ENCODE measurements around the gene POLR1A.

POLR1A gene

DNA sequence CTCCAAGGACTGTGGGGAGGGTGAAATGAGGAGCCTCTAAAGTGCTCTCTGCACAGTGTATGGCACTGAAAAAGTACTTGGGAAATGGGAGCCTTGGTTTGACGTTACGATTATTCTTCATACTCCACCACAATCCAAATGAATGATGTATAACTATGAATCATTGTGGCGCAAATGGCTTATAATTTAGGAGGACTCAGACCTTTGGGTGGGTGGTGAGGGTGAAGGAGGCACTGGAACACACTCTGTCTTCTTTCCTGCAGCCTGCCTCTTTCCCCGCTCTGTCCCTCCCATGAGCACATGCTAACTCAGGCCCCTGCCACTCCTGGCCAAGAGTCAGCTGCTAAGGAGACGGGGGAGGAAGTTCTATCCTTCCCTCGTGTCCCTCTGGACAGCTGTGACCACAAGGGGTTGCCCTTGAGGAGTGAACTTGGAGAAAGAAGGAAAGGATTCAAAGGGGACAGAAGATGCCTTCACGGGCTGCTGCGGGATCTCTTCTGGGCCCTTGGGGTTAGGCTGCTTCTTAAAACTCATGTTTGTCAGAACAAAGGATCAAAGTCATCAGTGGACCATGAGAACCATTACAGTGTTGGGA lies 36.5 kb downstream of the POLR1A start:
- H3K4me3 ChIP-seq (ENCODE audit: low read depth, low read length) = no peak overlapping the region
- no peak for DNase-seq (ENCODE audit: low read depth)
- TF ChIP-seq MYC (IDR thresholded peaks at IDR 0.05; ENCODE audit: low read depth, low read length) = no peak
- TF ChIP-seq, protein P1, sequence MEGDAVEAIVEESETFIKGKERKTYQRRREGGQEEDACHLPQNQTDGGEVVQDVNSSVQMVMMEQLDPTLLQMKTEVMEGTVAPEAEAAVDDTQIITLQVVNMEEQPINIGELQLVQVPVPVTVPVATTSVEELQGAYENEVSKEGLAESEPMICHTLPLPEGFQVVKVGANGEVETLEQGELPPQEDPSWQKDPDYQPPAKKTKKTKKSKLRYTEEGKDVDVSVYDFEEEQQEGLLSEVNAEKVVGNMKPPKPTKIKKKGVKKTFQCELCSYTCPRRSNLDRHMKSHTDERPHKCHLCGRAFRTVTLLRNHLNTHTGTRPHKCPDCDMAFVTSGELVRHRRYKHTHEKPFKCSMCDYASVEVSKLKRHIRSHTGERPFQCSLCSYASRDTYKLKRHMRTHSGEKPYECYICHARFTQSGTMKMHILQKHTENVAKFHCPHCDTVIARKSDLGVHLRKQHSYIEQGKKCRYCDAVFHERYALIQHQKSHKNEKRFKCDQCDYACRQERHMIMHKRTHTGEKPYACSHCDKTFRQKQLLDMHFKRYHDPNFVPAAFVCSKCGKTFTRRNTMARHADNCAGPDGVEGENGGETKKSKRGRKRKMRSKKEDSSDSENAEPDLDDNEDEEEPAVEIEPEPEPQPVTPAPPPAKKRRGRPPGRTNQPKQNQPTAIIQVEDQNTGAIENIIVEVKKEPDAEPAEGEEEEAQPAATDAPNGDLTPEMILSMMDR (IDR thresholded peaks at IDR 0.05; ENCODE audit: low read depth, low read length) = no peak
- TF ChIP-seq POLR2A (IDR thresholded peaks at IDR 0.05; ENCODE audit: extremely low read depth, insufficient read length) = no peak
- TF ChIP-seq, protein P2, sequence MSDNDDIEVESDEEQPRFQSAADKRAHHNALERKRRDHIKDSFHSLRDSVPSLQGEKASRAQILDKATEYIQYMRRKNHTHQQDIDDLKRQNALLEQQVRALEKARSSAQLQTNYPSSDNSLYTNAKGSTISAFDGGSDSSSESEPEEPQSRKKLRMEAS (IDR thresholded peaks at IDR 0.05; ENCODE audit: low read depth, low read length) = no peak

DNA sequence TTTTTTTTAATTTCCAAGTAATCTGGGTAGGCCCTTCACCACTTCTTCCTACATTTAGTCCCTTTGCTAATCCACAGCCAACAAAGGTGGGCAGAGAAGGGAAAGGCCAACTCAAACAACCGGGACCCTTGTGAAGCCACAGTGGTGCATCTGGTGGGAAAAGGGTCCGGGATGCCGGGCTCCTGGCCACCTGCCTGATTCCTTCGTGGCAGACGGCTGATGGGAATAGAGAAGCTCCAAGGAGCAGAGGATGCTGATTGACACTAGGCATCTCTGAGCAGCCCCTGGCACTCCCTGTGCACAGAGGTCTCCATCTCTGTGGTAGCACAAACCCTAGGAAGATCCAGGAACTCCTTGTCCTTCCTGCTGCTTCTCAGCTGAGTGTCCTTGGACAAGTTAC lies 37.0 kb downstream of the POLR1A start:
- TF ChIP-seq, protein P2 (IDR thresholded peaks at IDR 0.05; ENCODE audit: low read depth, low read length) = no peak
- TF ChIP-seq POLR2A (IDR thresholded peaks at IDR 0.05; ENCODE audit: extremely low read depth, insufficient read length) = no peak
- TF ChIP-seq MYC (IDR thresholded peaks at IDR 0.05; ENCODE audit: low read depth, low read length) = no peak
- TF ChIP-seq, protein P1 (IDR thresholded peaks at IDR 0.05; ENCODE audit: low read depth, low read length) = no peak
- H3K4me3 ChIP-seq (ENCODE audit: low read depth, low read length) = no peak overlapping the region
- DNase-seq (ENCODE audit: low read depth) = no peak

DNA sequence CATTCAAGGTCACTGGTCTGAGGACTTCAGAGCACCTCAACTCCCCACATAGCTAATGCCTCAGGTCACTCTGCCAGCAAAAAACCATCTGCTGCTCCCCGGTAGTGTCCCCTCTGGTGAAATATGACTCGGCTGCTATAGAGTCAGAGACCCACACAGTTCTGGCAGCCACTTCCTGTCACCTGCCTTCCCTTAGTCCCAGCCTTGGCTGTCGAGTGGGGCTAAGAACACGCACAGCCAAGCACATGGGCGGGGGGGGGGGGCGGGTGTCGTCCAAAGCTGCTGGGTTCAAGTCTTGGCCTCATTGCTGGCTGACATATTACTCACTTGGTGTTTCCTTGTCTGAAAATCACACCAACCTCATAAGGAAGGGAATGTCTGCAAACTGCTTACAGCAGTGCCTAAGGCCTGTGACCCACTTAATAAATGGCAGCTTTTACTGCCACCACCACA lies 37.5 kb downstream of the POLR1A start:
- TF ChIP-seq POLR2A (IDR thresholded peaks at IDR 0.05; ENCODE audit: extremely low read depth, insufficient read length) = no peak
- TF ChIP-seq, protein P1 (IDR thresholded peaks at IDR 0.05; ENCODE audit: low read depth, low read length) = no peak
- TF ChIP-seq, protein P2 (IDR thresholded peaks at IDR 0.05; ENCODE audit: low read depth, low read length) = no peak
- TF ChIP-seq MYC (IDR thresholded peaks at IDR 0.05; ENCODE audit: low read depth, low read length) = no peak
- no peak for DNase-seq (ENCODE audit: low read depth)
- H3K4me3 ChIP-seq (ENCODE audit: low read depth, low read length) = no peak overlapping the region

DNA sequence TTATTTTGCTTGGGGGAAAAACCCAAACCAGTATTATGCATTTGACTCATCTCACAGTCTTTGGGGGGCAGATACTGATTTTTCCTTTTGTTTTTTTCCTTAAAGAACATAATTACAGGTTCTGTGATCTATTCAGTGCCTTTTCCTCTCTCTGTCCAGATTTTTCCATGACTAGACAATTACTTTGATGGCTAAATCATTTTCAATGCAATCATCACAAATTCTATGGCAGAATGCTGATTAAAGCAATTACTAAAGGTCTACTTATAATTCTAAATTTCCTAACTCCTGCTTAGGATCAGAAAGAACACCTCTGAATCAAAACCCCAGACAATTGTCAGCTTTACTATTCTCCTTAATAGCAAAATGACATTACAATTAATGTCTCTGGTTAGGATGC lies 38.8 kb downstream of the POLR1A start:
- TF ChIP-seq, protein P2 (IDR thresholded peaks at IDR 0.05; ENCODE audit: low read depth, low read length) = no peak
- no peak for TF ChIP-seq MYC (IDR thresholded peaks at IDR 0.05; ENCODE audit: low read depth, low read length)
- TF ChIP-seq POLR2A (IDR thresholded peaks at IDR 0.05; ENCODE audit: extremely low read depth, insufficient read length) = no peak
- TF ChIP-seq, protein P1 (IDR thresholded peaks at IDR 0.05; ENCODE audit: low read depth, low read length) = no peak
- H3K4me3 ChIP-seq (ENCODE audit: low read depth, low read length) = no peak overlapping the region
- no peak for DNase-seq (ENCODE audit: low read depth)

DNA sequence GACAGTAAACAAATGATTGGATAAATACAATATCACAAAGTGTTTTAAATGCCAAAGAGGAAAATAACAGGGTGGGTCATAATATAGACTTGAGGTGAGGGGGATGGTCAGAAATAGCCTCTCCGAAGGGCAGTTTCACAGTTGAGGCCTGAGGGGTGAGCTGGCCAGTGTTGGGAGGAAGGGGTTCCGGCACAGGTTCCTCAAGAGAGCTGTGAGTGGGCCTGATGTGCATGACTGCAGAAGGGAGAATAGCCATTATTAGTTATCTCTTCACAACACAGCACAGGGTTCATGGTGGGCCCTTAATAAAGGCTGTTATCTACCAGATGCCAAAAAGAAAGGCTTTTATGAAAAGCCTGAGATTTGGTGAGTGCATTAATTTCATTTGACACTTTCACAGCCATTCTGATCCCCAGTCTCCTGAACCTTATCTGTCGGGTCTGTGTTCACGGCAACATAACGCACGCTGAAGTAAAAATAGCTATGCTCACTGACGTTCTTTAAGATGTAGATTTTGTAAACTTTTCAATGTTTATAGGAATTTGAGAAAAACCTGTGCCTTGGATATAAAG lies 39.6 kb downstream of the POLR1A start:
- TF ChIP-seq, protein P1 (IDR thresholded peaks at IDR 0.05; ENCODE audit: low read depth, low read length) = no peak
- TF ChIP-seq POLR2A (IDR thresholded peaks at IDR 0.05; ENCODE audit: extremely low read depth, insufficient read length) (no peak), MYC (IDR thresholded peaks at IDR 0.05; ENCODE audit: low read depth, low read length) (no peak)
- TF ChIP-seq, protein P2 (IDR thresholded peaks at IDR 0.05; ENCODE audit: low read depth, low read length) = no peak
- no peak overlapping the region for H3K4me3 ChIP-seq (ENCODE audit: low read depth, low read length)
- DNase-seq (ENCODE audit: low read depth) = no peak

Data from NB4 (cell line).